K562 (cell line): ENCODE measurements around the gene ANO3. TPM values are rescaled to one million over a fixed set of nuclear protein-coding genes. Genes with fewer than 3 reads are reported as not detected.
A peak's percentile ranks its signal among the peaks of the same experiment; 100 is the strongest.
"Not testable (repeated sequence)": the region's sequence is repeated elsewhere in the genome, so short reads cannot be mapped to it uniquely, and the experiment has no call there.

Experiments used
- ATAC-seq: fragments of 200-7000 bp; cut with Tn5 transposase; 3 replicates; pipeline ENCODE4 v1.9.1; 2020; ENCODE audit warnings: moderate library complexity
- BruUV-seq: library from RNA; stranded (reverse); fragments of 400-500 nt; replicated peaks from 2 replicates; lab custom pipeline; 2021; lab: Mats Ljungman, UMichigan
- CTCF ChIA-PET: fragments of 300-600 bp; formaldehyde crosslinking; extraction: SDS; loops from one replicate; lab custom pipeline; 2021; ENCODE audit warnings: low intra/inter-chr PET ratio; lab: Yijun Ruan, JAX
- POLR2A ChIA-PET: fragments of 300-600, 350-650 bp; sonication (Branson Sonifier 250); formaldehyde crosslinking; extraction: SDS; loops from one replicate; lab custom pipeline; 2021; ENCODE audit warnings: antibody characterized with exemption, inconsistent platforms; lab: Yijun Ruan, JAX
- DNase-seq, 4 experiments: peaks; one replicate each; pipeline versions ENCODE4 v3.0.0 to v3.0.0-alpha.2; 2011 to 2018; ENCODE audit warnings: low spot score in 3 of 4, mixed read lengths in 3 of 4; ENCODE audit errors: extremely low read depth in 1 of 4
- FAIRE-seq: peaks from 2 replicates; lab custom pipeline; 2011; peaks lifted over from hg19 to GRCh38; lab: Jason Lieb, UNC
- H2AFZ ChIP-seq: 2 replicates; pipeline ENCODE4 v1.6.0; 2011; ENCODE audit warnings: low read depth, low read length, control low read depth, inconsistent platforms
- H3K27ac ChIP-seq: fragments of 200-600 bp; 3 replicates; pipeline ENCODE4 v1.8.0; 2011; ENCODE audit warnings: low read depth, mild to moderate bottlenecking, control low read depth, inconsistent platforms, low read length, moderate library complexity, mixed read lengths; ENCODE audit errors: extremely low read depth
- H3K27me3 ChIP-seq, 2 experiments: fragments of 300-600 bp in 1 of 2; 2 replicates in 1 of 2; 3 replicates in 1 of 2; pipeline versions ENCODE4 v1.6.0 to v1.8.0; 2011; ENCODE audit warnings: inconsistent platforms in 2 of 2, low read length in 2 of 2, mild to moderate bottlenecking in 1 of 2, mixed read lengths in 1 of 2, moderate library complexity in 1 of 2; ENCODE audit not compliant: control insufficient read depth in 2 of 2, insufficient read depth in 2 of 2
- H3K36me3 ChIP-seq: fragments of 300-600 bp; 3 replicates; pipeline ENCODE4 v1.8.0; 2011; ENCODE audit warnings: mild to moderate bottlenecking, low read length, inconsistent platforms; ENCODE audit not compliant: control insufficient read depth, insufficient read depth
- H3K4me1 ChIP-seq, 2 experiments: fragments of 200-600 bp in 1 of 2; replicated peaks in 1 of 2; 2 replicates in 1 of 2; 3 replicates in 1 of 2; pipeline versions ENCODE4 v1.5.1 to v1.8.0; 2011; ENCODE audit warnings: inconsistent platforms in 2 of 2, low read length in 2 of 2, mild to moderate bottlenecking in 1 of 2, mixed read lengths in 1 of 2, moderate library complexity in 1 of 2; ENCODE audit not compliant: control insufficient read depth in 2 of 2, insufficient read depth in 2 of 2
- H3K4me2 ChIP-seq: 2 replicates; pipeline ENCODE4 v1.6.1; 2011; ENCODE audit warnings: low read length, control low read depth, inconsistent platforms, mixed read lengths; ENCODE audit not compliant: insufficient read depth
- H3K4me3 ChIP-seq: fragments of 200-600 bp; sonication (generic), shearing (Covaris generic); 2 replicates; pipeline ENCODE4 v1.5.1; 2016; ENCODE audit warnings: control low read depth, inconsistent platforms
- H3K79me2 ChIP-seq: fragments of 200-600 bp; 3 replicates; pipeline ENCODE4 v1.8.0; 2011; ENCODE audit warnings: low read length, inconsistent platforms; ENCODE audit not compliant: control insufficient read depth, insufficient read depth
- H3K9ac ChIP-seq, 2 experiments: 2 replicates each; pipeline versions ENCODE4 v1.6.0 to v1.6.1; 2011; ENCODE audit warnings: low read depth in 2 of 2, low read length in 2 of 2, control low read depth in 1 of 2, inconsistent platforms in 1 of 2, mild to moderate bottlenecking in 1 of 2, mixed read lengths in 1 of 2; ENCODE audit not compliant: insufficient read depth in 1 of 2
- H3K9me1 ChIP-seq: one replicate; pipeline ENCODE4 v1.6.0; 2011; ENCODE audit warnings: inconsistent platforms, mild to moderate bottlenecking, low read length, moderate library complexity; ENCODE audit not compliant: control insufficient read depth, insufficient read depth
- H3K9me3 ChIP-seq: replicated peaks from 2 replicates; pipeline ENCODE4 v1.5.1; 2011; ENCODE audit warnings: low read depth, low read length, inconsistent platforms; ENCODE audit not compliant: control insufficient read depth, insufficient read depth
- H4K20me1 ChIP-seq: replicated peaks from 2 replicates; pipeline ENCODE4 v1.6.1; 2011; ENCODE audit warnings: low read length, inconsistent platforms, mixed read lengths; ENCODE audit not compliant: control insufficient read depth, insufficient read depth
- PBX2 ChIP-seq, 2 experiments: IDR thresholded peaks in 1 of 2; conservative IDR thresholded peaks in 1 of 2; 2 replicates each; pipeline ENCODE4 v1.6.1; 2016; ENCODE audit warnings: low read depth in 2 of 2, mild to moderate bottlenecking in 1 of 2, missing compliant biosample characterization in 1 of 2, missing genetic modification characterization in 1 of 2, moderate library complexity in 1 of 2
- ZNF764 ChIP-seq: fragments of 250-450 bp; sonication (Bioruptor Pico); IDR thresholded peaks from 2 replicates; pipeline ENCODE4 v1.4.0; 2020; ENCODE audit warnings: low read depth, mild to moderate bottlenecking, moderate library complexity
- WGBS: fragments of 100-300 bp; shearing (Covaris generic); methylation state at CpG from one replicate; pipeline ENCODE4 v1.1.6; 2016; ENCODE audit warnings: low coverage, mixed read lengths; ENCODE audit not compliant: insufficient coverage; ENCODE audit errors: missing lambda C conversion rate; 5-methylcytosine and 5-hydroxymethylcytosine counted together
- in situ Hi-C: fragments of 300-500 bp; cut with MboI; formaldehyde crosslinking; loops from 4 replicates; pipeline ENCODE4 v1.15.0; 2018; ENCODE audit warnings: inconsistent platforms, mixed read lengths
- intact Hi-C: fragments of 100-400 bp; cut with micrococcal nuclease; formaldehyde crosslinking; loops from 2 replicates; pipeline ENCODE4 v1.14.2; 2022
- polyA plus RNA-seq, 8 experiments: library from polyadenylated mRNA; depleted of rRNA in 4 of 8; stranded (reverse) in 5 of 8; unstranded in 3 of 8; fragments of >200 nt; fragmentation: Nextera tagmentation in 2 of 8; fragmentation: Illumina TruSeq in 1 of 8; extraction: Ambion mirVana in 2 of 8; extraction: Trizol in 1 of 8; gene quantifications; 2 replicates each; pipeline versions ENCODE4 v1.2.1 to v1.2.3, GENCODE V29; 2011 to 2014; ENCODE audit warnings: inconsistent platforms in 1 of 8, missing spikeins in 1 of 8
- total RNA-seq, 7 experiments: library from RNA; depleted of rRNA in 6 of 7; stranded (reverse); fragments of >200 nt in 6 of 7; fragmentation: Illumina TruSeq in 2 of 7; extraction: Trizol in 2 of 7; gene quantifications; 2 replicates each; pipeline versions ENCODE4 v1.2.1 to v1.2.3, GENCODE V29; 2011 to 2021; ENCODE audit warnings: low replicate concordance in 1 of 7

Gene ANO3
- total and polyA plus RNA-seq, 9 of the 15 experiments (the other 6 are each of a cell fraction or from before 2014, with no cell fraction given) = 0.01 to 0.13 (median 0.04) TPM; not detected in 1

- TF ChIP-seq PBX2 (CRISPR knock-in tag; IDR thresholded peaks at IDR 0.05; ENCODE audit: low read depth) (no peak), PBX2 (tag; conservative IDR thresholded peaks at IDR 0.05; ENCODE audit: low read depth) (peak; percentile 73), ZNF764 (no peak)
These were observed 34.5 kb upstream of the ANO3 start (continued) for GRCh38 chr11:26297189-26297975.

GRCh38 chr11:26316372-26316771, 15.6 kb upstream of the ANO3 start:
- H3K9me1 ChIP-seq, POLR2A ChIA-PET, H3K4me2 ChIP-seq, CTCF ChIA-PET, H4K20me1 ChIP-seq, ATAC-seq, H3K9me3 ChIP-seq, H2AFZ ChIP-seq, H3K79me2 ChIP-seq, H3K36me3 ChIP-seq, DNase-seq, BruUV-seq, H3K27ac ChIP-seq, H3K4me1 ChIP-seq, intact Hi-C loops, H3K27me3 ChIP-seq, FAIRE-seq, H3K4me3 ChIP-seq, H3K9ac ChIP-seq, in situ Hi-C loops: not testable (repeated sequence)
- WGBS = 0% methylated on average over 5 of the region's 5 CpGs
